GM19025 (cell line): ENCODE results near the gene TEKT5.

Source experiments
- ATAC-seq: cut with Tn5 transposase; IDR thresholded peaks from one replicate; pipeline ENCODE4 v1.9.1; 2021; ENCODE audit warnings: mild to moderate bottlenecking, low read depth, moderate library complexity; ENCODE audit not compliant: unreplicated experiment

TEKT5 gene

GRCh38 chr16:10584981-10585438 is 109.7 kb downstream of the TEKT5 start:
- no peak for ATAC-seq

- no peak for ATAC-seq
These were observed 111.5 kb downstream of the TEKT5 start for GRCh38 chr16:10583269-10583668.

GRCh38 chr16:10581507-10581906 is 113.2 kb downstream of the TEKT5 start:
- no peak for ATAC-seq

- no peak for ATAC-seq
These were observed 113.9 kb downstream of the TEKT5 start for GRCh38 chr16:10580883-10581247.

GRCh38 chr16:10579965-10580882 is 114.5 kb downstream of the TEKT5 start, which contains the start of gene EMP2:
TSS of gene EMP2 (minus strand) at chr16:10580598. CDS start at chr16:10547617, 32,981 bp downstream.
- ATAC-seq: no peak

GRCh38 chr16:10579575-10579964 is 115.2 kb downstream of the TEKT5 start:
- ATAC-seq: no peak

- no peak for ATAC-seq
These were observed 116.0 kb downstream of the TEKT5 start for GRCh38 chr16:10578474-10579316.
